GM12878 (cell line): ENCODE data around the gene YKT6. TPM values are rescaled to one million over a fixed set of nuclear protein-coding genes. Genes with fewer than 3 reads are reported as not detected.

Source experiments
- ATAC-seq: fragments of 200-7000 bp; cut with Tn5 transposase; 3 replicates; pipeline ENCODE4 v1.9.1; 2020; ENCODE audit warnings: mild to moderate bottlenecking, moderate library complexity
- BruUV-seq: library from RNA; stranded (reverse); fragments of 400-500 nt; replicated peaks from 2 replicates; lab custom pipeline; 2021; lab: Mats Ljungman, UMichigan
- CTCF ChIA-PET: fragments of 300-600 bp; sonication (Branson Sonifier 250); formaldehyde crosslinking; extraction: SDS; loops from one replicate; lab custom pipeline; 2021; ENCODE audit warnings: inconsistent platforms; lab: Yijun Ruan, JAX
- POLR2A ChIA-PET: fragments of 350-600 bp; formaldehyde crosslinking; extraction: SDS; loops from one replicate; lab custom pipeline; 2021; ENCODE audit warnings: inconsistent platforms; lab: Charles Lee
- RAD21 ChIA-PET: fragments of 300-600 bp; sonication (Branson Sonifier 250); formaldehyde crosslinking; loops from one replicate; lab custom pipeline; 2023; ENCODE audit warnings: antibody characterized with exemption; ENCODE audit not compliant: unreplicated experiment; lab: Charles Lee
- SMC1A ChIA-PET: fragments of 300-600 bp; sonication (Branson Sonifier 250); formaldehyde crosslinking; loops from one replicate; lab custom pipeline; 2023; ENCODE audit not compliant: unreplicated experiment, uncharacterized antibody; lab: Charles Lee
- DNase-seq: peaks from one replicate; pipeline ENCODE4 v3.0.0-alpha.2; 2011; ENCODE audit warnings: low read depth, low spot score
- FAIRE-seq: peaks from 3 replicates; lab custom pipeline; 2011; peaks lifted over from hg19 to GRCh38; lab: Jason Lieb, UNC
- H2AFZ ChIP-seq: 2 replicates; pipeline ENCODE4 v1.6.0; 2011; ENCODE audit warnings: low read depth, low read length, control low read depth; ENCODE audit not compliant: control insufficient read depth
- H3K27ac ChIP-seq: 2 replicates; pipeline ENCODE4 v1.5.1; 2011; ENCODE audit warnings: control low read depth; ENCODE audit not compliant: control insufficient read depth, insufficient read depth
- H3K27me3 ChIP-seq, 2 experiments: replicated peaks in 1 of 2; 2 replicates each; pipeline versions ENCODE4 v1.6.0 to v1.6.1; 2011; ENCODE audit warnings: low read length in 1 of 2; ENCODE audit not compliant: control insufficient read depth in 2 of 2, insufficient read depth in 2 of 2
- H3K36me3 ChIP-seq, 2 experiments: 2 replicates each; pipeline ENCODE4 v1.5.1; 2011; ENCODE audit warnings: low read length in 1 of 2; ENCODE audit not compliant: control insufficient read depth in 2 of 2, insufficient read depth in 2 of 2
- H3K4me1 ChIP-seq: 2 replicates; pipeline ENCODE4 v1.6.1; 2011; ENCODE audit warnings: mild to moderate bottlenecking, low read length, moderate library complexity, mixed read lengths; ENCODE audit not compliant: control insufficient read depth, insufficient read depth
- H3K4me2 ChIP-seq: 2 replicates; pipeline ENCODE4 v1.6.0; 2011; ENCODE audit warnings: control low read depth; ENCODE audit not compliant: control insufficient read depth, insufficient read depth
- H3K4me3 ChIP-seq: fragments of 200-600 bp; sonication (generic); 2 replicates; pipeline ENCODE4 v1.5.1; 2016
- H3K79me2 ChIP-seq: 2 replicates; pipeline ENCODE4 v1.6.0; 2011; ENCODE audit warnings: low read length; ENCODE audit not compliant: control insufficient read depth, insufficient read depth
- H3K9ac ChIP-seq: 2 replicates; pipeline ENCODE4 v1.8.0; 2011; ENCODE audit warnings: low read length, control low read depth, mixed read lengths; ENCODE audit not compliant: control insufficient read depth, insufficient read depth
- H3K9me3 ChIP-seq: replicated peaks from 3 replicates; pipeline ENCODE4 v1.5.1; 2011; ENCODE audit warnings: mild to moderate bottlenecking, low read length; ENCODE audit not compliant: control insufficient read depth, insufficient read depth
- H4K20me1 ChIP-seq: 2 replicates; pipeline ENCODE4 v1.6.0; 2011; ENCODE audit not compliant: control insufficient read depth, insufficient read depth
- E2F8 ChIP-seq: fragments of 450-650 bp; IDR thresholded peaks from 2 replicates; pipeline ENCODE4 v1.6.1; 2018; ENCODE audit warnings: mild to moderate bottlenecking, low read depth, moderate library complexity; ENCODE audit not compliant: partially characterized antibody
- E4F1 ChIP-seq: fragments of 450-650 bp; IDR thresholded peaks from 2 replicates; pipeline ENCODE4 v1.6.1; 2018; ENCODE audit warnings: borderline replicate concordance, mild to moderate bottlenecking; ENCODE audit not compliant: partially characterized antibody
- MTA2 ChIP-seq: fragments of 450-650 bp; IDR thresholded peaks from 2 replicates; pipeline ENCODE4 v1.6.1; 2016; ENCODE audit warnings: low read depth, mild to moderate bottlenecking, moderate library complexity
- MTA3 ChIP-seq: IDR thresholded peaks from 2 replicates; pipeline ENCODE4 v1.6.1; 2012; ENCODE audit warnings: low read length, inconsistent platforms, borderline replicate concordance
- MXI1 ChIP-seq: fragments of 150-350 bp; IDR thresholded peaks from 2 replicates; pipeline ENCODE4 v1.6.1; 2011; ENCODE audit warnings: low read depth, mild to moderate bottlenecking, inconsistent platforms, low read length, improper control_type of control experiment
- NFYB ChIP-seq: IDR thresholded peaks from 2 replicates; pipeline ENCODE4 v1.6.1; 2011; ENCODE audit warnings: low read depth, mild to moderate bottlenecking, low read length, improper control_type of control experiment, moderate library complexity; ENCODE audit not compliant: insufficient read depth
- POU2F2 ChIP-seq: IDR thresholded peaks from 3 replicates; pipeline ENCODE4 v1.6.1; 2011; ENCODE audit warnings: low read depth, mild to moderate bottlenecking, low read length, borderline replicate concordance
- RBBP5 ChIP-seq: fragments of 200-600 bp; sonication (generic); conservative IDR thresholded peaks from 2 replicates; pipeline ENCODE4 v1.6.1; 2016
- ZNF622 ChIP-seq: fragments of 450-650 bp; IDR thresholded peaks from 2 replicates; pipeline ENCODE4 v1.6.1; 2017; ENCODE audit warnings: mild to moderate bottlenecking, inconsistent platforms
- WGBS: methylation state at CpG from one replicate; pipeline ENCODE4 v1.1.6; 2016; ENCODE audit warnings: low lambda C conversion rate; ENCODE audit not compliant: insufficient replicate concordance, insufficient coverage; ENCODE audit errors: missing lambda C conversion rate; 5-methylcytosine and 5-hydroxymethylcytosine counted together
- in situ Hi-C: fragments of 300-500 bp; cut with MboI; formaldehyde crosslinking; loops from 9 replicates; pipeline ENCODE4 v1.14.3; 2018; ENCODE audit warnings: mixed read lengths
- intact Hi-C: fragments of 100-400 bp; cut with micrococcal nuclease; formaldehyde crosslinking; loops from one replicate; pipeline ENCODE4 v1.14.2; 2022; ENCODE audit not compliant: unreplicated experiment
- polyA plus RNA-seq, 11 experiments: library from polyadenylated mRNA; depleted of rRNA in 4 of 11; unstranded in 6 of 11; stranded (reverse) in 5 of 11; fragments of >200 nt; fragmentation: Nextera tagmentation in 4 of 11; fragmentation: Illumina TruSeq in 1 of 11; extraction: Ambion mirVana in 4 of 11; extraction: Trizol in 1 of 11; gene quantifications; 1 replicate in 1 of 11; 2 replicates in 10 of 11; pipeline versions ENCODE4 v1.2.1 to v1.2.3, GENCODE V29; 2011 to 2016; ENCODE audit warnings: inconsistent platforms in 2 of 11, missing spikeins in 2 of 11, low read depth in 1 of 11
- total RNA-seq, 4 experiments: library from RNA; depleted of rRNA in 3 of 4; stranded (reverse); fragments of >200 nt in 3 of 4; fragmentation: Illumina TruSeq in 1 of 4; extraction: Trizol in 1 of 4; gene quantifications; 2 replicates each; pipeline versions ENCODE4 v1.2.1 to v1.2.3, GENCODE V29; 2013 to 2021

YKT6 gene
- total and polyA plus RNA-seq, 10 of the 15 experiments (the other 5 are each of a cell fraction or from before 2014, with no cell fraction given) = 1.7 to 95.2 (median 70.5) TPM

- no peak for TF ChIP-seq E2F8
- TF ChIP-seq NFYB = no peak
- TF ChIP-seq E4F1 = no peak
- TF ChIP-seq MXI1 = no peak
- no peak for TF ChIP-seq MTA3
Observed at GRCh38 chr7:44238116-44238695, 37.4 kb downstream of the YKT6 start (continued).

- SMC1A ChIA-PET = no interaction called here
- H4K20me1 ChIP-seq = no peaks in the 10 kb centered on the region
- ATAC-seq (no peak), DNase-seq (no peak), FAIRE-seq (no peak)
- CTCF ChIA-PET = no interaction called here
- no peak overlapping the region for H2AFZ ChIP-seq
- H3K4me3 ChIP-seq = no peak overlapping the region
- no peak overlapping the region for H3K9ac ChIP-seq
- in situ Hi-C loops (no loop called here), intact Hi-C loops (no loop called here)
- no peaks in the 10 kb centered on the region for H3K36me3 ChIP-seq
- no peaks in the 10 kb centered on the region; a peak in 1 of 4 replicates for H3K27me3 ChIP-seq
- no peak for TF ChIP-seq ZNF622
- TF ChIP-seq POU2F2 = no peak
- TF ChIP-seq RBBP5 = no peak
- TF ChIP-seq MTA2 = no peak
- no TSS peak for BruUV-seq
- WGBS = 40% methylated on average over 20 of the region's 24 CpGs
- H3K4me2 ChIP-seq = no peak overlapping the region
- no peaks in the 10 kb centered on the region for H3K79me2 ChIP-seq
- RAD21 ChIA-PET = no interaction called here
- H3K4me1 ChIP-seq = no peaks in the 10 kb centered on the region
- H3K9me3 ChIP-seq = no peaks in the 10 kb centered on the region
- POLR2A ChIA-PET = no interaction called here
- H3K27ac ChIP-seq = no peak overlapping the region
Observed at GRCh38 chr7:44239361-44239760, 38.6 kb downstream of the YKT6 start.
